HG03196 (cell line): ENCODE data around the gene TIMP2.

Experiments used
- ATAC-seq: cut with Tn5 transposase; IDR thresholded peaks from one replicate; pipeline ENCODE4 v1.9.1; 2021; ENCODE audit not compliant: unreplicated experiment

Gene TIMP2

DNA sequence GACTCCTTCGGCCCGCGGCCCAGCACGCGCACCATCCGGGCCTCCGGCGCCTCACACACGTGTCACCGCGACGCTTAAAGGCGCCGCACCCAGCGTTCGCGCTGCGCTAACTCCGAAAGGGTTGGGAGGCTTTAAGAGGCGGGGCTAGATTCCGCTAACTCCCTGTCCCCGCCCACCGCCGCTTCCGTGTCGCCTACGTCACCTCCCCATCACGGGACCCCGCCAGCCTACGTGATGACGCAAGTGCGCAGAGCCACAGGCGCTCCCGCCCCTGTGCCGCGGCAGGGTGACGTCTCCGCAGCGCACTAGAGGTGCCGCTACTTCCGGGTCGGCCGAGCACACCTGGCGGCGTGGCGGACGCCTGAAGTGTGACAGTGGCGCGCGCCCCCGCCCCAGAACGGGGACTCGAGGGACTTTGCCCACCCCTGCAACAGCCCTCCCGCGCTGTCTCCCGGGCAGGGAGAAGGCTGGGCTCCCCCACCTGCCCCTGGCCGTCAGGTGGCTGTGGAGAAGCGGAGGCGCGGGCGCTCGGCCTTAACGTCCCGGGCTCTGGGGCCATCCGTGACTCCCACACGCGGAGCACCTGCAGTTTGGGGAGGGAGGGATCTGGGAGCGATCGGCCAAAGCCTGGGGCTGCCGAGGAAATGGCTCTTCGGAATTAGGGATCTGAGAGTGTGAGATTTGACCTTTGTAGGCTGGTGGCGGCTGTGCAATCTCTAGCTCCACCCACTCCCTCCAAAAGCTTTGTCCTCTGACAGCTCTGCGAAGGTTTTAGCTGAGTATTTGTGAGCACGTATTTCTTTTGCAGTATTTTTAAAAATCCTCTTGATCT is 84.2 kb downstream of the TIMP2 start, which contains the start of gene USP36:
Gene USP36 (minus strand): TSS at position 35 of the 832 bp plus-strand sequence. CDS start 4,451 bp downstream, outside the sequence.
- peak; percentile 90 for ATAC-seq

DNA sequence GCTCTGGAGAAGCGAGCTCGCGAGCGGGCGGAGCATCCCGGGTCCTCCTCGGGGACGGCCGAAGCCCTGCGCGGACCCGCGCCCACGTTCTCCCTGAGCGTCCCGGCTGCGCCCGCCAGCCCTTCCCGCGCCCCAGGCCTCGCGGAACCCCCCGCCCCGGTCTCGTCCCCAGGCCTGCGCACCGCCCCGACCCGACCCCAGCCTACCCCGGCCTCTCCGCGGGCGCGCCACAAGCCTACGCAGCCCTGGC is 84.7 kb downstream of the TIMP2 start:
- ATAC-seq: peak; percentile 15

DNA sequence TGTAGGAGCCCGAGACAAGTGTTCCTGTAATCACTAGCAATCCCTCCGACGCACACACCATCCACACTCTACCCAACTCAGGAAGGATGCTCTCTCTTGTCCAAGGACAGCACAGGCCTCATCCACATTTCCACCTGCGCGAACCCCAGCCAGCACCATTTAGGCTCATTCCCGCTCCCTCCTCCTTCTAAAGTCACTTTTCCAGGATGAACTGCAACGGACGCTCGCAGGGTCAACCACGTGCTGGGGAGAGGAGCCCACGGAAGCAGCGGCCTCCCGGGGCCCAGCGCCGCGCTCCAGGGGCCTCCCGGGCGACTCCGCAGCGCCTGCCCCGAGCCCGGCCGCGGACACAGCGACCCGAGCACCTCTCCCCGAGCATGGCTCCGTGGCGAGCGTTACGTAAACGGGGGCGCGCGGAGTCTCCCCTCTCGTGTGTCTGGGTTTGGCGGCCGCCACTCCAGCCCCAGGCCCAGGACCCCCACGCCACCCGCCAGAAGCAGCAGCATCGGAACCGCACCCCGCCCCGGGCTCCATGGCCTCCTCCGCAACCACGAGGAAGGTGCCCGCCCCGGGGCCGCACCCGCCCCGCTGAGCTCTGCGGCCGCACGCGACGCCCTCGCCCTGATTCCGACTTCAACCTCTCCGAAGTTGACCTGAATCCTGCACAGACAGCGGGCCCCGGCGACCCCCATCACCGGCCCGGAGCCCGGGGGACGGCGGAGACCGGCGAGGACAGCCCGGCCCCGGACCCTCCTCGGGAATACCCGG is 85.2 kb downstream of the TIMP2 start:
- ATAC-seq: peak; percentile 18

DNA sequence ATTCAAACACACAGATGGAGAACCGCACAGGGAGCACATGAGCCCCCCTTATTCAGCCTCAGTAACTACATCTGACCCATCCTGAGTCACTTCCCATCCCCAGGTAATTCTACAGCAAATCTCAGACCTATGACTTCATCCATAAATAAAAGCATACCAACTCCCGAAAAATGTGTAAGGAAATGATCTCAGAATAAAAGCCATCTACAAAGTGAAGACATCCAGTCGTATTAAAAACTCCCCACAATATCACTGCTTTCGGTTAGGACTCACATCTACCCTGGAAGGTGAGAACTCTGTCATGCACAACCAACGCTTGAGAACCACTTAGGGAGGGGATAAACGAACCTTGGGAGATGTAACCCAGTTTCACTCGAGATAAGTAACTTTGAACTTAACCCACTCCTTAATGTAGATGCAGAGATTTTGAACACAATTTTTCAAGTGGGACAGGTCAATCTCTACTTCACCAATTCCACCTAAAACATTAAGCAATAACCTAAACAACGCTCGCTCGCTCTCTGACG is 85.9 kb downstream of the TIMP2 start:
- ATAC-seq: no peak

DNA sequence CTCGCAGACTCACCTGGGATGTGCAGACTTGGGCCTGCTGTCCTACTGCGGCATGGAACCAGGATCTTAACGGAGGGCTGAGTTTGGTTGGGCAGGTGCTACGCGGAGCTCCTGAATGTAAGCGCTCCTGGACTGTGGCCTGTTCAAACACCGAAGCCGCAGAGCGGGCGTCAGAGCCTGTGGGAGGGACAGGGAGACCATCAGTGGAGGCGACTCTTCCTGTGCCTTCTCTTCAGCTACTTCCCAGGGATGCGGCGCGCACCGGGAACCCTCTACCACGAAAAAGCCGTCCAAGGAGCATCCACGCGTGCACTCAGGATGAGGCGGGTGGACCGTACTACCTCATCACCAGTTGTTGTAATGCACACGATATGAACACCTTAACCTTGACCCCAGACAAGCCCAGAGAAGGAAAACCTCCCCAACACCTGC is 86.6 kb downstream of the TIMP2 start:
- no peak for ATAC-seq

DNA sequence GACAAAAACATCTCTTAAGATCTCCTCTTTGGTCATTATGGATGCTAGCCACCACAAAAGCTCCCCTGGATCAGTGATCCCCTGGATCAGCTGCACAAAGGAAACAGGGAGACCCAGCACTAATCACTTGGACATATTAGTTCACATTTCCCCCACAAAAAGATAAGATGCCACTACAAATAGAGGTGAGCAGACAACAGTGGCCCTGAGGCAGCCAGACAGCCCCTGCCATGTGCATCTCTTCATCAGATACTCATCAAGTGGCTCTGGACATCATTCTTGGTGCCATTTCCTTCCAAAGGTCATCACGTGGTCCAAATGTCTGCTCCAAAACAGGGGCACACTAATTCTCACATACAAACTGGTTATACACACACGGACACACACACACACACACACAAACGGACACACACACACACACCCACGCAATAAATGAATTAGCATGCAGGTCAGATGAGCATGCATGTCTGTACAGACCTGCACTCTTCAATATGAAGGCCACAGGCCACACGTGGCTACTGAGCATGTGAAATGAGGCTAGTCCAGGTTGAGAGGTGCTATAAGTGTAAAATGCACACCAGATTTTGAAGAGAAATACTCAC is 88.7 kb downstream of the TIMP2 start:
- ATAC-seq: no peak

DNA sequence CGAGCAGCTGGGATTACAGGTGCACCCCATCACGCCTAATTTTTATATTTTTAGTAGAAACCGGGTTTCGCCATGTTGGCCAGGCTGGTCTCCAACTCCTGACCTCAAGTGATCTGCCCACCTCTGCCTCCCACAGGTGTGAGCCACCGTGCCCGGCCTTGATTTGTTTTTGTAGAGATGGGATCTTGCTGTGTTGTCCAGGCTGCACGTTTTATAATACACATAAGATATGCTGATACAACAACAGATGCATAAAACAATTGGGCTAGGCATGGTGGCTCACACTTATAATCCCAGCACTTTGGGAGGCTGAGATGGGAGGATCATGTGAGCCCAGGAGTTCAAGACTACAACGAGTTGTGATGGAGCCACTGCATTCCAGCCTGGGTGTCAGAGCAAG is 90.6 kb downstream of the TIMP2 start:
- no peak for ATAC-seq

DNA sequence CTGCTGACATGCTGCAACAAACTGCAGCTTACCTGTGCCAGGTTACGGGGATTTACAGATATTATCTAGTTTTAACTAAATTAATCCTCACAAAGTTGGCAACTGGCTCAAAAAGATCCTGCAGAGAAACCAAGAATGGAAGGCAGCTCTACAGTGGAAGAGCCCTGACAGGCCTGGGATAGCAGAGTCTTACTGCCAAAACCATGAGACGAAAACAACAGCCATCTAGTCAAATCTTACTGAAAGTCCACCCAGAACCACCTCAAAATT is 92.7 kb downstream of the TIMP2 start:
- ATAC-seq: no peak

DNA sequence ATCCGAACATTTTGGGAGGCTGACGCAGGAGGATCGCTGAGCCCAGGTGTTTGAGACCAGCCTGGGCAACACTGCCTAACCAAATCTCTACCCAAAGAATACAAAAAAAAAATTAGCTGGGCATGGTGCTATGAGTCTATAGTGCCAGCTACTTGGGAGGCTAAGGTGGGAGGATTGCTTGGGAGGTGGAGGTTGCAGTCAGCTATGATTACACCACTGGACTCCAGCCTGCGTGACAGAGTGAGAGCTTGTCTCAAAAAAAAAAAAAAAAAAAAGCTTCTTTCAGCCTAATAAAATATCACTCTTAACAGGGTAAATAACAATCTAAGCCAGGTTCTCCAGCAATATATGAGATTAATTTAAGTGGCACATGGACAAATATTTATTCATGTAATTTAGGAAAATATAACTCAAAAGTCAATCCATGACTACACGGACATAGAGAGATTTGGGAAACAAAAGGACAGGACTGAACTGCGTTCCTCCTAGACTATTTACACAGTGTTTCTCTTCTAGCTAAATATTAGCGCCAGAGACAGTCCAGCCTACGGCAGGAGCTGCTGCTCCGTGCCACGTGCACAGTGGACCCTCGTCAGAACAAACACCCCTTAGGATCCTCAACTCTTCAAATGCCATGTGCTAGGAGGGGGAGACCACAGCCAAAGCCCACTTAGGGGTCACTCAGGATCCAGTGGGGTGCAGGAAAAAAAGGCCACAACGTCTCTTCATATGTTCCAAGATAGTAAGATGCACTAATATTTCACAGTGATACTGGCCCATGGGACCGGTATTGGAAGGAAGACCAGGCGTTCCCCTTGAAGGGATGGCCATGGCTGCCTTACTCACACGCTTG is 93.3 kb downstream of the TIMP2 start:
- no peak for ATAC-seq

DNA sequence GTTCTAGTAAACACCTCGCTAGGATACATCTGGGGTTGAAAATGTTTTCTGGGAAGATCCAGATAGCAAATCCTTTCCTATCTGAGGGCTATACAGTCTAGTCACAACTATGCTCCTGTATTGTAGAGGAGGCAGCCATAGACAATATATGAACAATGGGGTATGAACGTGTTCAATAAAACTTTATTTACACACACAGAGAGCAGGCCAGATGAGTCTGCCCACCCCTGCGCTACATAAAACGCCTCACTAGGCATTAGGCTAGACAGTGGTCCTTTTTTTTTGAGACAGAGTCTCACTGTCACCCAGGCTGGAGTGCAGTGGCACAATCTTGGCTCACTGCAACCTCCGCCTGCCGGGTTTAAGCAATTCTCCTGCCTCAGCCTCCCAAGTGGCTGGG is 95.7 kb downstream of the TIMP2 start:
- ATAC-seq: no peak

DNA sequence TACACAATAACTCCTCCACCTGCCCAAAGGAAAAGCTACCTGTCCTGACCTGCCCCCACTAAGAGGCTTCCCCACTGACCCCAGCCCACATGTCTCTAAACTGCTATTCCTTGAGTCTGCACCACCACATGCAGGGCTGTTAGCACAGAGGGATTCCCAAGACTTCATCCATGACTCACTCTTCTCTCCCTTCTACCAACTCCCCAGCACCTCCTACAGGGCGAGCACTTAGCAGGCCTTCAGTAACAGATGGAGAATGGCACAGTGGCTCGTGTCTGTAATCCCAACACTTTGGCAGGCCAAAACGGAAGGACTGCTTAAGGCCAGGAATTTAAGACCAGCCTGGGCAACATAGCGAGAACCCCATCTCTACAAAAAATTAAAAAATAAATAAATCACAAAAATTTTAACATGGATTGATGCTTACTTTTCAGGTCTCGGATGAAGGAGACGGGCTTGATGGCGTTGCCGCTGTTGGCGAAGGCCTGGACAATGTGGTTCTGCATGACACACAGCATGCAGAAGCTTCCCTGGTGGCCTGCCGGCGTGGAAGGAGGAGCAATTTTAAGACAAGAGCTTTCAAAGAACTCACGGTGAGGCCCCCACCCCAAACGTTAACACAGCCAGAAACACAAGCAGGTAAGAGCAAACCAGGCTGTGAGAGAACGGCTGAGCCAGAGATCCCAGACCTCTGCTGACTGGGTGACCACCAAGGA is 96.6 kb downstream of the TIMP2 start:
- no peak for ATAC-seq

DNA sequence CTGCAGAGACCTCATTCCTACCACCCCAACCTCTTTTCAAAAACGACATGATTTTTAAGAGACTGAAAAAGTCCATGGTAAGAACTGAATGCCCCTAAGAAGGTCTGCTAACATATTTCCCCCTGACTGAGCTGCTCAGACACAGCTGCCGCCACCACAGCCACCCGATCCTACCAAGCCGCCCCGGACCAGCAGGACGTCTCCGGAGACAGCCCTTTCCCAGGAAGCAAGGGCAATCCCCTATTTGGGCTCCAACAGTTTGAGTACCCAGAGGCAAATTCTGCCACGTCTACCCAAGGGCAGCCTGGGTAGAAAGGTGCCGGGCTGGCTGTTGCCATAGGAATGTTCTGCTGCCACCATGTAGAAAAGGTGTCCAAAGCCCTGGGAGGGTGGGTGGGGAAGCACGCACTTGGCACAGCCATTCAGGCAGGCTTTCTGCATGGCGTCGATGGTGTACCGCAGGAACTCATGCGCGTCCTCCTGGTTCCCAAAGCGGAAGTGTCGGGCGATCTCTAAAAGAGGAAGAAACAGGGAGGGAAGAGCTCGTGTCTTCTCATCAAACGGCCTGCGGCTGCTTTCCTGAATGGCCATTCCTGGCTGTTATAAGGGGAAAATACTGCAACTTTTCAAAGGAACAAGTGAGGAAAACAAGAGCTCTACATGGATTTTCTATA is 98.2 kb downstream of the TIMP2 start:
- no peak for ATAC-seq

DNA sequence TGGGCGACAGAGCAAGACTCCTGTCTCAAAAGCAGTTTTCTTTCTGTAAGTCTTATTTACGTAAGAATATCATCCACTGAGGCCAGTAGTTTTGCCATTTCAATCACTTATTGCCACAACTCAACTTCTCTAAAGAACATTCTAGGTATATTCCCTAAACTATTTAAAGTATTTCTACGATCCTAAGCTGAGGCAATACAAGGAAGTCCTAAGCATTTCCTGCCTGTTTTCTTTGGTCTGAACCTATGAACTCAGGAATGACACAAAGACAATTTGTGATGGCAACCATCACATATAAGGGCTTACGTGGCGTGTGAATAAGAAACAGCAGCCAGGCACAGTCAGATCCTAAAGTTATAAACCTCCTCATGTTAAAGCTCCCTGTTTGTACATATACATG is 98.8 kb downstream of the TIMP2 start:
- ATAC-seq: no peak

DNA sequence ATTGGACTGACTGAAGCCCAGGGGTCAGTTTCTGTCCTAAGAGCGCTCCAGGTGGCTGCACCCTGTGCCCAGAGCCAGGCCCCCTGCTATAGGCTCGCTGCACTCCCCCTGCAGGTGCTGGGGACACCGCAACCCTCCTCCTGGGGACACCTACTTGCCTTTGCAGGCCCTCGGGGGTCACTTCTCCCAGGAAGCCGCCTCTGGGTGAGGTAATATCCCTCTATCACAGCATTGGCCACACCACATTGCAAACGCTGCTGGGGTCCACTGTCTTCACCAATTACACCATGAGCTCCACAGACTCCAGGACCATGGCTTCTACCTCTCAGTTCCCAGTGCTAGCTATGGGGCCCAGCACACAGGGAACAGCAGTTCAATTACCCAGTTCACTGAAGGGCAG is 99.5 kb downstream of the TIMP2 start:
- ATAC-seq: no peak

DNA sequence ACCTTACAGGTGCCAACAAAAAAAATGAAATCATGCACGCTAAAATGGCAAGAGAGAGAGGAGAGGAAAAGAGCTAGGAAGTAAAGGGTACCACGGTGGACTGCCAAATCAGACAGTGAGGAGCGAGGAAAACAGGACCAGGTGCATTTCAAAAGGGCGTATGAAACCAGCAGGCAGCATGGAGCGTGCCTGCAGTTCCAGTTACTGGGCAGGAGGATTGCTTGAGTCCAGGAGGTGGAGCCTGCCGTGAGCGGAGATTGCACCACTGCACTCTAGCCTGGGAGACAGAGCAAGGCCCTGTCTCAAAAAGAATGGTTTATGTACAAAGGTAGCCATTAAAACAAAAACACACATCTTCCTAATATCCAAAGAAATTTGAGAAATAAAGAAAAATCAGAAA is 100.9 kb downstream of the TIMP2 start:
- ATAC-seq: no peak

DNA sequence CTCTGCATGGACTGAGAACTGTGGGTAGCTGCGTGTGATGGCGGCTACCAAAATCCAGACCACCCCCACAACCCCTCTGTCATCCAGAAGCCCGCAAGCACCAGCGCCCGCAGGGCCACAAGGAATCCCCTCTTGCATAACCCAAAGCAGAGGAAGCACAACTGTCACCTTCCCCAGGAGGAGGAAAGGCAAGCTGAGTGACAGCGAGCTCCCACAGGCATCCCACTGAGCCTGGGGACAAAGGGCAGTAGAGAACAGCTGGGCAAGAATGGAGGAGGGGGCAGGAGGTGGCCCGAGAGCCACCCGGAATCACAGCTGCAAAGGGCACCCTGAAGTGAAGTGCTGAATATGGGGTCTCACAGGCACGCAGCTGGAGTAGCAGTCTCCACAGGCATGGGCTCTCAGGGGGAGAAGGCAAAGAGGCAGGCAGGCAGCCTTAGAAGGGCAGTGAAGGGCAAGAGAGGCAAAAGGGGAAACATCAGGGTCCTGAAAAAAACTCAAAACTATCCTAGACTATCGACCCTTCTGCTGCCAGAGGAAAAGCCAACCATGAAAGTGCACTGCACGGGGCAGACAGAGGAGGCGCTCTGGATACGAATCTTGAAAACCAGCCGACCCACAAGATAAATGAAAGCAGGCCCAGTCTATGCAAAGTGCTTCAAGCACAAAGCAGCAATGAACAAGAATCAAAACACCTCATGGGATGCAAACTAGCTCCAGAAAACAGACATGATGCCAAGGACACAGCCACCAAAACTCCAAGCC is 101.7 kb downstream of the TIMP2 start:
- ATAC-seq: no peak

DNA sequence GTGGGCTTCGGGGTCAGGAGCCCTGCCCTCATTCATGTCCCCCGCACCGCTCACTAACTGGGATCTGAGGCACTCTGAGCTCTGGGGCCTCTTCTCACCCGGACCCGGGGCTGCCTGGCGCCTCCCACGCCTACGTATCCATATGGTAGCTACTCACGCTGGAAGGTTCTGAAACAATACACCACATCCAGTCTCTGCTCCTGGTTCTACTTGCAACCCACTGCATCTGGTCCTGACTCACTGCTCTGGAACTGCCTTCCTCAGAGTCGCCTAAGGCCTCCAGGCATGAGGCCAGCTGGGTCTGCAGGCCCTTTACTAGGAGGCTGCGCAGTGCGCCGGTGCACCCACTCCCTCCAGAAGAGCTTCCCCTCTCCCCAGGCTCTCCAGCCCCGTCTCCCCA is 102.6 kb downstream of the TIMP2 start:
- ATAC-seq: no peak

DNA sequence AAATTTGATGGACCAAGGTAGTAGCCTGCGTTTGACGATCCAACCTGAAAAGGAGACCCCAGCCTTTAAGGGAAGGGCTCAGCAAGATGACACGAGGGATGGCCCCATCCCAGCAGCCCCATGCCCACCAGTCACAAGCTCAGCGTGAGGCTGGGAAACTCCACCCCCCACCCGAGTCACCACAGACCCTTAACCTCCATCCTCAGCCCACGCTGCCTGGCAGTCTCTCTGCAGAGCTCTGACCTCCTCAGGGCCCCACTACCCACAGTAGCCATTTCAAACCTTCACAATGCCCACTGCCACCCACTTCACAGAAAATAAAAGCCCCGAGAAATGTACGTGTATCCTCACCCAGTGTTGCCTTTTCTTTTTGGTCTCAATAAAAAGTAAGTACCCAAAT is 103.2 kb downstream of the TIMP2 start:
- ATAC-seq: no peak

DNA sequence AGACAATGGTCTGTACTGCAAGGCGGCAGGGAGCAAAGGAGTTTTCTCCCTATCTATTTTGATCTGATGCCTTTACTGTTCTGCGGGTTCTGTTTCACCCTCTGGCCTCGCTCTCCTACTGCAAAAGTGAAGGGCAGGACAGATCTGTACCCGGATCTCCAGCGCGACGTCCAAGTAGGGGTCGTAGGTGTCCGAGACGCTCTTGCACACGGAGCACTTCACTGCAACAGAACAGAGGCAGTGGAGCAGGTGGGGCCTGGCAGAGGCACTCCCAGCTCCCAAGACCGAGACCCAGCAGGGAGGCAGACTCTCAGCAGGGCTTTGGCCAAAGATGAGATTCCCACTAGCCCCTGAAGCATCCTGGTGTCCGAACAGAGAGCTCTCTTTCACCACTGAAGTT is 104.3 kb downstream of the TIMP2 start:
- ATAC-seq: no peak
